GM23248 (cell line): Measurements from ENCODE around the gene LINC00237. TPM values are rescaled to one million over a fixed set of nuclear protein-coding genes. Genes with fewer than 3 reads are reported as not detected.

Experiments used
- DNase-seq: peaks from one replicate; pipeline ENCODE4 v3.0.0-alpha.2; 2015
- H2AFZ ChIP-seq: fragments of 200-600 bp; sonication (generic); 2 replicates; pipeline ENCODE4 v1.6.1; 2016; ENCODE audit warnings: antibody characterized with exemption
- H3F3A ChIP-seq: fragments of 200-600 bp; sonication (generic); 2 replicates; pipeline ENCODE4 v1.6.1; 2016; ENCODE audit warnings: mild to moderate bottlenecking, antibody characterized with exemption, mixed run types; ENCODE audit not compliant: insufficient read depth
- H3K27ac ChIP-seq: fragments of 200-600 bp; sonication (generic); 2 replicates; pipeline ENCODE4 v1.5.1; 2016; ENCODE audit warnings: mild to moderate bottlenecking
- H3K27me3 ChIP-seq: fragments of 200-600 bp; sonication (generic); replicated peaks from 2 replicates; pipeline ENCODE4 v1.6.1; 2016; ENCODE audit warnings: mild to moderate bottlenecking; ENCODE audit not compliant: insufficient read depth
- H3K36me3 ChIP-seq: fragments of 200-600 bp; sonication (generic); 2 replicates; pipeline ENCODE4 v1.6.1; 2016; ENCODE audit warnings: low read depth, mild to moderate bottlenecking
- H3K4me1 ChIP-seq: fragments of 200-600 bp; sonication (generic); 2 replicates; pipeline ENCODE4 v1.6.1; 2016; ENCODE audit warnings: mild to moderate bottlenecking; ENCODE audit not compliant: insufficient read depth
- H3K4me2 ChIP-seq: fragments of 200-600 bp; sonication (generic); one replicate; pipeline ENCODE4 v1.6.1; 2016; ENCODE audit warnings: mild to moderate bottlenecking; ENCODE audit not compliant: unreplicated experiment
- H3K4me3 ChIP-seq: fragments of 200-600 bp; sonication (generic); 2 replicates; pipeline ENCODE4 v1.5.1; 2016; ENCODE audit warnings: mild to moderate bottlenecking
- H3K79me2 ChIP-seq: fragments of 200-600 bp; sonication (generic); 2 replicates; pipeline ENCODE4 v1.6.1; 2016; ENCODE audit warnings: mild to moderate bottlenecking; ENCODE audit not compliant: insufficient read depth
- H3K9ac ChIP-seq: fragments of 200-600 bp; sonication (generic); 2 replicates; pipeline ENCODE4 v1.6.1; 2016; ENCODE audit warnings: mild to moderate bottlenecking
- H3K9me2 ChIP-seq: fragments of 200-600 bp; sonication (generic); 2 replicates; pipeline ENCODE4 v1.6.1; 2016; ENCODE audit warnings: mixed run types, mild to moderate bottlenecking, moderate library complexity; ENCODE audit not compliant: insufficient read depth
- H3K9me3 ChIP-seq: fragments of 200-600 bp; sonication (generic); one replicate; pipeline ENCODE4 v1.6.1; 2017; ENCODE audit warnings: low read depth
- H4K20me1 ChIP-seq: fragments of 200-600 bp; sonication (generic); 2 replicates; pipeline ENCODE4 v1.6.0; 2016; ENCODE audit not compliant: insufficient read depth
- EZH2 ChIP-seq: fragments of 200-600 bp; sonication (generic); IDR thresholded peaks from 2 replicates; pipeline ENCODE4 v1.6.1; 2018; ENCODE audit warnings: antibody characterized with exemption, mild to moderate bottlenecking; ENCODE audit not compliant: insufficient read depth, poor library complexity, severe bottlenecking
- EZH2phosphoT487 ChIP-seq: fragments of 200-600 bp; sonication (generic); IDR thresholded peaks from 2 replicates; pipeline ENCODE4 v1.6.1; 2018; ENCODE audit warnings: antibody characterized with exemption, moderate library complexity, mild to moderate bottlenecking, low read depth; ENCODE audit not compliant: insufficient read depth
- WGBS, 2 experiments: methylation state at CpG; one replicate each; pipeline ENCODE4 v1.1.6; 2015 to 2017; ENCODE audit warnings: low lambda C conversion rate in 2 of 2, low coverage in 1 of 2; ENCODE audit errors: missing lambda C conversion rate in 2 of 2; 5-methylcytosine and 5-hydroxymethylcytosine counted together
- in situ Hi-C: fragments of 300-500 bp; cut with MboI; formaldehyde crosslinking; loops from 2 replicates; pipeline ENCODE4 v1.15.0; 2020
- polyA plus RNA-seq: library from polyadenylated mRNA; unstranded; fragments of >200 nt; fragmentation: Nextera tagmentation; extraction: Ambion mirVana; gene quantifications from 2 replicates; pipeline ENCODE4 v1.2.1, GENCODE V29; 2016
- total RNA-seq: library from RNA; depleted of rRNA; stranded (reverse); fragments of >200 nt; shearing (Covaris generic); gene quantifications from 2 replicates; pipeline ENCODE4 v1.2.3, GENCODE V29; 2014

The LINC00237 gene
- total and polyA plus RNA-seq, 2 experiments from 2014 or later: not detected

GRCh38 chr20:21077809-21078345 lies 28.3 kb downstream of the LINC00237 start:
- H3K9me3 ChIP-seq: no peaks in the 10 kb centered on the region
- H3K79me2 ChIP-seq: no peaks in the 10 kb centered on the region
- DNase-seq: no peak
- no peaks in the 10 kb centered on the region for H4K20me1 ChIP-seq
- H3K4me3 ChIP-seq: no peak overlapping the region
- H3K4me2 ChIP-seq: no peak overlapping the region
- no peak overlapping the region for H3K27ac ChIP-seq
- H2AFZ ChIP-seq: no peak overlapping the region
- no peak overlapping the region for H3K9ac ChIP-seq
- H3K36me3 ChIP-seq: no peaks in the 10 kb centered on the region
- WGBS, 2 experiments: 1 to 2% methylated on average over 4 of the region's 4 CpGs
- peaks cover 8% of the 10 kb centered on the region; the same call in 1 of the 2 replicates for H3K27me3 ChIP-seq
- no peaks in the 10 kb centered on the region for H3K9me2 ChIP-seq
- H3F3A ChIP-seq: no peaks in the 10 kb centered on the region
- in situ Hi-C loops: no loop called here
- no peaks in the 10 kb centered on the region for H3K4me1 ChIP-seq
- no peak for TF ChIP-seq EZH2
- TF ChIP-seq EZH2phosphoT487: no peak

- in situ Hi-C loops: no loop called here
- no peak for DNase-seq
- Histone ChIP-seq H3F3A (no peaks in the 10 kb centered on the region), H3K27me3 (0 out of 2 replicates have a peak, but pooled peaks cover 4% of the 10 kb centered on the region), H3K36me3 (no peaks in the 10 kb centered on the region), H3K4me2 (no peak overlapping the region), H3K4me3 (no peak overlapping the region), H3K9me3 (no peaks in the 10 kb centered on the region), H3K79me2 (no peaks in the 10 kb centered on the region), H4K20me1 (no peaks in the 10 kb centered on the region), H3K27ac (no peak overlapping the region), H2AFZ (no peak overlapping the region), H3K9ac (no peak overlapping the region), H3K4me1 (no peaks in the 10 kb centered on the region), H3K9me2 (no peaks in the 10 kb centered on the region)
- no peak for TF ChIP-seq EZH2
- TF ChIP-seq EZH2phosphoT487: no peak
- 7 to 11% methylated on average over 3 of the region's 3 CpGs for WGBS, 2 experiments
Observed at GRCh38 chr20:21076073-21076472, 30.1 kb downstream of the LINC00237 start.

GRCh38 chr20:21075471-21075870 lies 30.7 kb downstream of the LINC00237 start:
- no peaks in the 10 kb centered on the region for H4K20me1 ChIP-seq
- H3K4me1 ChIP-seq: no peaks in the 10 kb centered on the region
- no peaks in the 10 kb centered on the region for H3F3A ChIP-seq
- no peaks in the 10 kb centered on the region for H3K9me3 ChIP-seq
- H3K27ac ChIP-seq: no peak overlapping the region
- no peak overlapping the region for H2AFZ ChIP-seq
- no peak overlapping the region for H3K4me3 ChIP-seq
- H3K9me2 ChIP-seq: no peaks in the 10 kb centered on the region
- 48 to 53% methylated on average over 6 of the region's 6 CpGs for WGBS, 2 experiments
- no peak overlapping the region for H3K4me2 ChIP-seq
- no peaks in the 10 kb centered on the region for H3K79me2 ChIP-seq
- no peaks in the 10 kb centered on the region for H3K36me3 ChIP-seq
- H3K9ac ChIP-seq: no peak overlapping the region
- no peak for DNase-seq
- no peak for TF ChIP-seq EZH2phosphoT487
- no peak for TF ChIP-seq EZH2
- no peaks in the 10 kb centered on the region for H3K27me3 ChIP-seq
- in situ Hi-C loops: no loop called here

GRCh38 chr20:21074605-21075336 lies 31.4 kb downstream of the LINC00237 start:
- 35 to 45% methylated on average over 12 of the region's 12 CpGs for WGBS, 2 experiments
- Histone ChIP-seq H2AFZ (no peak overlapping the region), H3K9me3 (no peaks in the 10 kb centered on the region), H4K20me1 (no peaks in the 10 kb centered on the region), H3K4me2 (no peak overlapping the region), H3K9ac (no peak overlapping the region), H3K9me2 (no peaks in the 10 kb centered on the region), H3K4me1 (no peaks in the 10 kb centered on the region), H3K4me3 (no peak overlapping the region), H3K79me2 (no peaks in the 10 kb centered on the region), H3K27ac (no peak overlapping the region), H3K36me3 (no peaks in the 10 kb centered on the region), H3K27me3 (no peaks in the 10 kb centered on the region), H3F3A (no peaks in the 10 kb centered on the region)
- DNase-seq: peak; percentile 16
- in situ Hi-C loops: no loop called here
- no peak for TF ChIP-seq EZH2
- TF ChIP-seq EZH2phosphoT487: no peak
